Gastrocnemius medialis (tissue), 4 donors: ENCODE measurements around the gene GASK1A. TPM values are rescaled to one million over a fixed set of nuclear protein-coding genes. Genes with fewer than 3 reads are reported as not detected.

ENCODE experiments used
- ATAC-seq, 2 donors: fragments of 150-250 bp; one replicate each; pipeline ENCODE4 v1.9.1; 2016
- DNase-seq, 2 donors: peaks; one replicate each; pipeline ENCODE4 v3.0.0-alpha.2; 2019
- H3K27ac ChIP-seq, 4 donors: fragments of 200-600 bp; sonication (generic); 1 replicate in 1 of 4; 2 replicates in 3 of 4; pipeline ENCODE4 v1.5.1; 2016 to 2018; ENCODE audit warnings: mild to moderate bottlenecking in 2 of 4, moderate library complexity in 1 of 4
- H3K27me3 ChIP-seq, 3 donors: fragments of 200-600 bp; sonication (generic) in 2 of 3; 1 replicate in 1 of 3; 2 replicates in 2 of 3; pipeline versions ENCODE4 v1.5.1 to v1.6.0; 2016 to 2019; ENCODE audit warnings: mild to moderate bottlenecking in 1 of 3, moderate library complexity in 1 of 3
- H3K36me3 ChIP-seq, 2 donors: fragments of 200-600 bp; sonication (generic) in 1 of 2; one replicate each; pipeline ENCODE4 v1.5.1; 2017 to 2018
- H3K4me1 ChIP-seq, 2 donors: fragments of 200-600 bp; sonication (generic) in 1 of 2; one replicate each; pipeline ENCODE4 v1.5.1; 2016 to 2017; ENCODE audit warnings: mild to moderate bottlenecking in 2 of 2
- H3K4me3 ChIP-seq, 4 donors: fragments of 200-600 bp; sonication (generic) in 3 of 4; 1 replicate in 1 of 4; 2 replicates in 3 of 4; pipeline ENCODE4 v1.5.1; 2016 to 2019; ENCODE audit warnings: mild to moderate bottlenecking in 2 of 4
- H3K9me3 ChIP-seq, 3 donors: fragments of 200-600 bp; sonication (generic) in 2 of 3; 1 replicate in 1 of 3; 2 replicates in 2 of 3; pipeline ENCODE4 v1.5.1; 2016 to 2019
- POLR2A ChIP-seq, 2 donors: fragments of 450-650 bp; IDR thresholded peaks; one replicate each; pipeline ENCODE4 v1.6.1; 2017; ENCODE audit warnings: antibody characterized with exemption in 2 of 2, mild to moderate bottlenecking in 2 of 2, moderate library complexity in 2 of 2
- in situ Hi-C, 4 donors: fragments of 200-750 bp; cut with MboI; loops; one replicate each; pipeline versions ENCODE4 v1.15.0 to v1.8.0; 2017; ENCODE audit warnings: low sequenced_read_pairs in 4 of 4
- intact Hi-C: fragments of 100-400 bp; cut with DNase I; formaldehyde crosslinking; loops from one replicate; pipeline ENCODE4 v1.15.1; 2023; ENCODE audit warnings: low total_unique reads
- total RNA-seq, 4 donors: library from RNA; depleted of rRNA; stranded (reverse); fragments of >200 nt; gene quantifications; one replicate each; pipeline versions ENCODE4 v1.1.0 to v1.2.3, GENCODE V29; 2016
- TF ChIP-seq, protein P1 (sequence below), 5 experiments: fragments of 450-650 bp in 3 of 5; fragments of 200-600 bp in 2 of 5; sonication (generic) in 2 of 5; IDR thresholded peaks in 4 of 5; conservative IDR thresholded peaks in 1 of 5; 1 replicate in 4 of 5; 2 replicates in 1 of 5; pipeline ENCODE4 v1.5.1; 2016 to 2019; ENCODE audit warnings: antibody characterized with exemption in 5 of 5, mild to moderate bottlenecking in 3 of 5, moderate library complexity in 3 of 5

GASK1A gene
- total RNA-seq, 4 donors from 2014 or later: 0.52 to 6.8 (median 0.87) TPM

- Histone ChIP-seq H3K36me3 (peaks cover 0 to 11% of the 10 kb centered on the region in 2 donors), H3K4me3 (no peak overlapping the region), H3K9me3 (no peaks in the 10 kb centered on the region), H3K27ac (no peak overlapping the region), H3K27me3 (no peaks in the 10 kb centered on the region), H3K4me1 (no peaks in the 10 kb centered on the region)
- DNase-seq (no peak), ATAC-seq (no peak)
- in situ Hi-C loops (no loop called here), intact Hi-C loops (no loop called here)
- TF ChIP-seq, protein P1, sequence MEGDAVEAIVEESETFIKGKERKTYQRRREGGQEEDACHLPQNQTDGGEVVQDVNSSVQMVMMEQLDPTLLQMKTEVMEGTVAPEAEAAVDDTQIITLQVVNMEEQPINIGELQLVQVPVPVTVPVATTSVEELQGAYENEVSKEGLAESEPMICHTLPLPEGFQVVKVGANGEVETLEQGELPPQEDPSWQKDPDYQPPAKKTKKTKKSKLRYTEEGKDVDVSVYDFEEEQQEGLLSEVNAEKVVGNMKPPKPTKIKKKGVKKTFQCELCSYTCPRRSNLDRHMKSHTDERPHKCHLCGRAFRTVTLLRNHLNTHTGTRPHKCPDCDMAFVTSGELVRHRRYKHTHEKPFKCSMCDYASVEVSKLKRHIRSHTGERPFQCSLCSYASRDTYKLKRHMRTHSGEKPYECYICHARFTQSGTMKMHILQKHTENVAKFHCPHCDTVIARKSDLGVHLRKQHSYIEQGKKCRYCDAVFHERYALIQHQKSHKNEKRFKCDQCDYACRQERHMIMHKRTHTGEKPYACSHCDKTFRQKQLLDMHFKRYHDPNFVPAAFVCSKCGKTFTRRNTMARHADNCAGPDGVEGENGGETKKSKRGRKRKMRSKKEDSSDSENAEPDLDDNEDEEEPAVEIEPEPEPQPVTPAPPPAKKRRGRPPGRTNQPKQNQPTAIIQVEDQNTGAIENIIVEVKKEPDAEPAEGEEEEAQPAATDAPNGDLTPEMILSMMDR (IDR thresholded peaks at IDR 0.05 in 4 of 5, conservative IDR thresholded peaks at IDR 0.05 in 1 of 5): no peak
- no peak for TF ChIP-seq POLR2A (IDR thresholded peaks at IDR 0.05)
Measured at GRCh38 chr3:43074482-43074881, 95.4 kb downstream of the GASK1A start.

DNA sequence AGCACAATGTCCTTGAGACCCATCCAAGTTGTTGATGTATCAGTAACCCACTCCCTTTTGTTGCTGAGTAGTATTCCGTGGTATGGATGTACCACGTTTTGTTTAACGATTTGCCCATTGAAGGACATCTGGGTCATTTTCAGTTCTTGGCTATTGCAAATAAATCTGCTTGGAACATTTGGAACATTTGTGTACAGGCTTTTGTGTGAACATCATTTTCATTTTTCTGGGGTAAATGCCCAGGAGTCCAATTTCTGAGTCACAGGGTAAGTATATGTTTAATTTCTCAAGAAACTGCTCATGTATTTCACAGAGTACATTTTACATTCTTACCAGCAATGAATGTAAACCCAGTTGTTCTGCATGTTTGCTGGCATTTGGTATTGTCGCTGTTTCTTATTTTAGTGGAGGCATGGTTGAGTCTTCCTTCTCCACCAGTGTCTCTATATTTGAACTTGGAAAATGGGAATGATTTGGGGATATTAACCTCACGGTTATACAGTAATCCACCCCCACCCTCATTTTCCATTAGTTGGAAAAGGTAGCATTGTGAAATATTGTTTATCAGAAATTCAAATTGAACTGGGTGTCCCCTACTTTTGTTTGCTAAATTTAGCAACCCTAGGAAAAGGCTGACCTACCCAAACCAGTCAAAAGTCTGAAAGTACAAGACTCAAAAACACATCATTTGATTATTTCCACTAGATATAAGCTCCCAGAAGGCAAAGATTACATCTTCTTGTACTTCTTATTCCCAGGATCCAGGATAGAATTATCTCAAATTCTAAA is 96.0 kb downstream of the GASK1A start:
- no peak for DNase-seq
- Histone ChIP-seq H3K4me1 (no peaks in the 10 kb centered on the region), H3K9me3 (no peaks in the 10 kb centered on the region), H3K4me3 (no peak overlapping the region), H3K27me3 (no peaks in the 10 kb centered on the region), H3K27ac (no peak overlapping the region), H3K36me3 (peaks cover 0 to 17% of the 10 kb centered on the region in 2 donors)
- intact Hi-C loops: no loop called here
- TF ChIP-seq, protein P1 (IDR thresholded peaks at IDR 0.05 in 4 of 5, conservative IDR thresholded peaks at IDR 0.05 in 1 of 5): no peak
- no peak for TF ChIP-seq POLR2A (IDR thresholded peaks at IDR 0.05)
- ATAC-seq: no peak
- in situ Hi-C loops: loop anchor here in 1 of 4 donors (25.0 kb wide), 1 partner anchor 113 kb away; no protein-coding TSS in a partner anchor

DNA sequence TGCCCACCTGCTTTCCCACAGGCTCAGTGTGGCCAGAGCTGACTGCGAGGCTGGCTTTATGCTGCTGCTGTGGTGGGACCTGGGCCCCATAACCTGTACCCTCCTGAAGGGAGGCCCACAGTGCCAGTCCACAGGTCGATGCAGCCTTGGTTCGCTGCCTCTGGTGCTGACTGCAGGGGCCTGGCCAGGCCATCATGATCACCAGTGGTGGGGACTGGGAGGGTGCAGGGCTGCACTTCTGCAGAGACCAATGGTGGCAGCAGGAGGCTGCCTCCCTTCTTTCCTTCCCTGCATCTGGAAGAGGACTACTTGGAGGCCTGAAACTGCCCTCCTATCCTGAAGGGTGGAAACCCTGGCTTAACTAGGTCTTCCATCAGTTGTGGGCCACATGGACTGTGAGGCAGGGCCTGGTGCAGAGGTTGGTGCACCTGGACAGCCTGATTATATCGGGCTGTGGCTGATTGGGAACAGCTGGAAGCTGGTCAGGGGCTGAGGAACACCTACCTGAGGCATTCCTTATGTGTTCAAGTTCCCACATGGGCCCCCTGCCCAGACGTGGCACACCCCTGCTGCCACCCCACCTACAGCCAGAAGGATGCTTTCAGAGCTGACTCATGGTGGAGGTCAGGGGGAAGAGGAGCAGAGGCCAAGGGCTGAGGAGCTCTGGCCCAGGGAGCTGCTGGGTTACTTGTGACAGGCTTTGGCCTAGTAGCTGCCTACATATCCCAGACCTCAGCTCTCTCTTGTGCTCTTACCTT is 97.0 kb downstream of the GASK1A start:
- no peak for ATAC-seq
- in situ Hi-C loops: loop anchor here in 1 of 4 donors (25.0 kb wide), 1 partner anchor 114 kb away; no protein-coding TSS in a partner anchor
- intact Hi-C loops: no loop called here

GRCh38 chr3:43076857-43077256 is 97.7 kb downstream of the GASK1A start:
- DNase-seq (no peak), ATAC-seq (no peak)
- no peaks in the 10 kb centered on the region for H3K4me1 ChIP-seq
- H3K4me3 ChIP-seq: no peak overlapping the region
- no peaks in the 10 kb centered on the region for H3K9me3 ChIP-seq
- in situ Hi-C loops (loop anchor here in 1 of 4 donors (25.0 kb wide), 1 partner anchor 115 kb away; no protein-coding TSS in a partner anchor), intact Hi-C loops (no loop called here)
- TF ChIP-seq POLR2A (IDR thresholded peaks at IDR 0.05): no peak
- TF ChIP-seq, protein P1 (IDR thresholded peaks at IDR 0.05 in 4 of 5, conservative IDR thresholded peaks at IDR 0.05 in 1 of 5): no peak
- peaks cover 0 to 29% of the 10 kb centered on the region in 2 donors for H3K36me3 ChIP-seq
- H3K27me3 ChIP-seq: no peaks in the 10 kb centered on the region
- H3K27ac ChIP-seq: no peak overlapping the region

More for the DNA sequence above, 97.0 kb downstream of the GASK1A start:
- Histone ChIP-seq H3K4me3 (no peak overlapping the region), H3K27ac (no peak overlapping the region), H3K36me3 (peaks cover 0 to 27% of the 10 kb centered on the region in 2 donors), H3K9me3 (no peaks in the 10 kb centered on the region), H3K27me3 (no peaks in the 10 kb centered on the region), H3K4me1 (no peaks in the 10 kb centered on the region)
- no peak for TF ChIP-seq POLR2A (IDR thresholded peaks at IDR 0.05)
- TF ChIP-seq, protein P1 (IDR thresholded peaks at IDR 0.05 in 4 of 5, conservative IDR thresholded peaks at IDR 0.05 in 1 of 5): no peak
- DNase-seq: no peak
